Stimulated activated CD8-positive, alpha-beta memory T cell treated with anti-CD3 and anti-CD28 coated beads, Interleukin-7, amount 100 ng/mL, for 4 hours (primary cell): ENCODE results near the gene ALDH7A1.
"Not testable (repeated sequence)": the region's sequence is repeated elsewhere in the genome, so short reads cannot be mapped to it uniquely, and the experiment has no call there.

Experiments
- DNase-seq, 2 donors: peaks; one replicate each; pipeline ENCODE4 v3.0.0-alpha.2; 2020; ENCODE audit warnings: low read depth in 2 of 2

The ALDH7A1 gene

GRCh38 chr5:126594748-126595485, at the start of gene ALDH7A1:
Gene ALDH7A1 (minus strand): TSS chr5:126595219. CDS start chr5:126595198, 21 bp downstream.
- peak in 1 of 2 donors; percentile 14 for DNase-seq

- DNase-seq: no peak
Measured at GRCh38 chr5:126641387-126641786, 46.4 kb upstream of the ALDH7A1 start.

- no peak for DNase-seq
Measured at GRCh38 chr5:126640866-126641265, 45.8 kb upstream of the ALDH7A1 start.

GRCh38 chr5:126636956-126637355, 41.9 kb upstream of the ALDH7A1 start:
- DNase-seq: no peak

- no peak for DNase-seq
Measured at GRCh38 chr5:126635585-126635984, 40.6 kb upstream of the ALDH7A1 start.

GRCh38 chr5:126633552-126633951, 38.5 kb upstream of the ALDH7A1 start:
- DNase-seq: no peak

- DNase-seq: no peak
Measured at GRCh38 chr5:126631920-126632319, 36.9 kb upstream of the ALDH7A1 start.

GRCh38 chr5:126628102-126628501, 33.1 kb upstream of the ALDH7A1 start:
- DNase-seq: no peak

- no peak for DNase-seq
Measured at GRCh38 chr5:126624534-126624933, 29.5 kb upstream of the ALDH7A1 start.

- DNase-seq: no peak
Measured at GRCh38 chr5:126619781-126620180, 24.8 kb upstream of the ALDH7A1 start.

- DNase-seq: not testable (repeated sequence)
Measured at GRCh38 chr5:126617603-126618002, 22.6 kb upstream of the ALDH7A1 start.

- no peak for DNase-seq
Measured at GRCh38 chr5:126615286-126615685, 20.3 kb upstream of the ALDH7A1 start.

GRCh38 chr5:126613941-126614592, 19.0 kb upstream of the ALDH7A1 start:
- no peak for DNase-seq

GRCh38 chr5:126610616-126611015, 15.6 kb upstream of the ALDH7A1 start:
- DNase-seq: no peak

GRCh38 chr5:126610160-126610559, 15.1 kb upstream of the ALDH7A1 start:
- no peak for DNase-seq

- DNase-seq: no peak
Measured at GRCh38 chr5:126605525-126605924, 10.5 kb upstream of the ALDH7A1 start.

GRCh38 chr5:126603402-126603991, 8.5 kb upstream of the ALDH7A1 start:
- DNase-seq: no peak

- peak; percentile 36 to 68 for DNase-seq
Measured at GRCh38 chr5:126600631-126601511, 5.9 kb upstream of the ALDH7A1 start, which contains the start of gene PHAX. Gene PHAX (plus strand): TSS chr5:126600947. CDS start chr5:126600963, 16 bp downstream.

- not testable (repeated sequence) for DNase-seq
Measured at GRCh38 chr5:126599971-126600630, 5.1 kb upstream of the ALDH7A1 start.

GRCh38 chr5:126599499-126599898, 4.5 kb upstream of the ALDH7A1 start:
- no peak for DNase-seq

GRCh38 chr5:126597156-126597555, 2.1 kb upstream of the ALDH7A1 start:
- no peak for DNase-seq
